Fibroblast of lung (primary cell): ENCODE data around the gene SEC31B. TPM values are rescaled to one million over a fixed set of nuclear protein-coding genes. Genes with fewer than 3 reads are reported as not detected.

ENCODE experiments used
- DNase-seq, 2 donors: peaks; one replicate each; pipeline versions ENCODE4 v3.0.0 to v3.0.0-alpha.2; 2010; ENCODE audit warnings: low read depth in 2 of 2
- H2AFZ ChIP-seq: 2 replicates; pipeline ENCODE4 v1.5.1; 2012; ENCODE audit warnings: low read length, control low read depth, inconsistent platforms
- H3K27ac ChIP-seq: 2 replicates; pipeline ENCODE4 v1.5.1; 2011; ENCODE audit warnings: low read length, control low read depth; ENCODE audit not compliant: insufficient read depth
- H3K27me3 ChIP-seq: 2 replicates; pipeline ENCODE4 v1.5.1; 2011; ENCODE audit warnings: mild to moderate bottlenecking, low read length; ENCODE audit not compliant: control insufficient read depth, insufficient read depth
- H3K36me3 ChIP-seq: 2 replicates; pipeline ENCODE4 v1.5.1; 2011; ENCODE audit warnings: low read length; ENCODE audit not compliant: control insufficient read depth, insufficient read depth
- H3K4me1 ChIP-seq: 2 replicates; pipeline ENCODE4 v1.5.1; 2011; ENCODE audit warnings: low read length; ENCODE audit not compliant: control insufficient read depth, insufficient read depth; ENCODE audit errors: extremely low read depth
- H3K4me2 ChIP-seq: 2 replicates; pipeline ENCODE4 v1.5.1; 2011; ENCODE audit warnings: low read length, control low read depth; ENCODE audit not compliant: insufficient read depth; ENCODE audit errors: extremely low read depth
- H3K4me3 ChIP-seq, 4 experiments: fragments of 200-600 bp in 1 of 4; sonication (generic) in 1 of 4; replicated peaks in 1 of 4; 2 replicates each; pipeline ENCODE4 v1.5.1; 2011 to 2016; ENCODE audit warnings: low read length in 4 of 4, low read depth in 3 of 4, mild to moderate bottlenecking in 3 of 4, control low read depth in 2 of 4, inconsistent platforms in 1 of 4, mixed read lengths in 1 of 4; ENCODE audit not compliant: insufficient read depth in 1 of 4; ENCODE audit errors: control extremely low read depth in 1 of 4
- H3K79me2 ChIP-seq: 2 replicates; pipeline ENCODE4 v1.5.1; 2012; ENCODE audit warnings: mild to moderate bottlenecking, low read length, inconsistent platforms; ENCODE audit not compliant: control insufficient read depth, insufficient read depth
- H3K9ac ChIP-seq: 2 replicates; pipeline ENCODE4 v1.5.1; 2011; ENCODE audit warnings: mild to moderate bottlenecking, low read length, control low read depth; ENCODE audit not compliant: insufficient read depth
- H3K9me3 ChIP-seq: 2 replicates; pipeline ENCODE4 v1.5.1; 2012; ENCODE audit warnings: low read depth, low read length; ENCODE audit not compliant: control insufficient read depth, insufficient read depth
- H4K20me1 ChIP-seq: 2 replicates; pipeline ENCODE4 v1.5.1; 2011; ENCODE audit warnings: low read length; ENCODE audit not compliant: control insufficient read depth, insufficient read depth; ENCODE audit errors: extremely low read depth
- EZH2 ChIP-seq: IDR thresholded peaks from 2 replicates; pipeline ENCODE4 v1.5.1; 2012; ENCODE audit warnings: low read length, control low read depth, mild to moderate bottlenecking; ENCODE audit errors: missing control alignments
- polyA plus RNA-seq, 2 donors: library from polyadenylated mRNA; depleted of rRNA in 1 of 2; stranded (reverse) in 1 of 2; unstranded in 1 of 2; fragments of >200 nt; gene quantifications; 2 replicates each; pipeline ENCODE4 v1.2.1, GENCODE V29; 2011 to 2012; ENCODE audit warnings: missing spikeins in 1 of 2
- total RNA-seq: library from RNA; depleted of rRNA; stranded (reverse); fragments of >200 nt; gene quantifications from 2 replicates; pipeline ENCODE4 v1.2.1, GENCODE V29; 2014
- TF ChIP-seq, protein P1 (sequence below), 2 donors: IDR thresholded peaks in 1 of 2; conservative IDR thresholded peaks in 1 of 2; 1 replicate in 1 of 2; 2 replicates in 1 of 2; pipeline ENCODE4 v1.5.1; 2011 to 2012; ENCODE audit warnings: low read length in 2 of 2, control low read depth in 1 of 2, inconsistent platforms in 1 of 2, low read depth in 1 of 2, mild to moderate bottlenecking in 1 of 2

Gene SEC31B
- total and polyA plus RNA-seq, 2 donors (not counting 1 experiment from before 2014, with no cell fraction given) = 2.7 to 3.0 TPM

DNA sequence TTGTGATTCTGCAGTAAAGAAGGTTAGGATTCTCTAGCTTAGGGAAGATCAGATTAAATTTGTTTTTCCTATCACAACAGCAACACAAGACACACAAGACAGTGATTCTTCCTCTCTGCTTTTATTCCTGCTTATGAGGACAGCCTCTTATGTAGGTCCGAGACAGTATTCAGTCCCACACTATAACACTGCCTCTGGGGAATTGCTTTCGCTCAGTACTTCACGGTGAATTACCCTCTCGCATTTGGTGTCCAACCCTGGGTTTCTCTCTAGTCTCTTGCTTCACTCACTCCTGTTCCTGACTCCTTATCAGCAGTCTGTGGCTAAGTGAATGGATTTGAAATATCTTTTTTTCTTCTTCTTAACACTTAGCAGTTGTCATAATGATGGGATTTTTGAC is 17.8 kb upstream of the SEC31B start:
- peaks cover 27% of the 10 kb centered on the region for H3K79me2 ChIP-seq
- H3K4me3 ChIP-seq = no peak overlapping the region
- TF ChIP-seq, protein P1, sequence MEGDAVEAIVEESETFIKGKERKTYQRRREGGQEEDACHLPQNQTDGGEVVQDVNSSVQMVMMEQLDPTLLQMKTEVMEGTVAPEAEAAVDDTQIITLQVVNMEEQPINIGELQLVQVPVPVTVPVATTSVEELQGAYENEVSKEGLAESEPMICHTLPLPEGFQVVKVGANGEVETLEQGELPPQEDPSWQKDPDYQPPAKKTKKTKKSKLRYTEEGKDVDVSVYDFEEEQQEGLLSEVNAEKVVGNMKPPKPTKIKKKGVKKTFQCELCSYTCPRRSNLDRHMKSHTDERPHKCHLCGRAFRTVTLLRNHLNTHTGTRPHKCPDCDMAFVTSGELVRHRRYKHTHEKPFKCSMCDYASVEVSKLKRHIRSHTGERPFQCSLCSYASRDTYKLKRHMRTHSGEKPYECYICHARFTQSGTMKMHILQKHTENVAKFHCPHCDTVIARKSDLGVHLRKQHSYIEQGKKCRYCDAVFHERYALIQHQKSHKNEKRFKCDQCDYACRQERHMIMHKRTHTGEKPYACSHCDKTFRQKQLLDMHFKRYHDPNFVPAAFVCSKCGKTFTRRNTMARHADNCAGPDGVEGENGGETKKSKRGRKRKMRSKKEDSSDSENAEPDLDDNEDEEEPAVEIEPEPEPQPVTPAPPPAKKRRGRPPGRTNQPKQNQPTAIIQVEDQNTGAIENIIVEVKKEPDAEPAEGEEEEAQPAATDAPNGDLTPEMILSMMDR (conservative IDR thresholded peaks at IDR 0.05 in 1 of 2, IDR thresholded peaks at IDR 0.05 in 1 of 2; ENCODE audit: low read depth in 1 of 2, low read length in 2 of 2) = no peak
- TF ChIP-seq EZH2 = no peak
- no peak overlapping the region for H2AFZ ChIP-seq
- DNase-seq = no peak
- H3K27me3 ChIP-seq = no peaks in the 10 kb centered on the region
- H3K36me3 ChIP-seq = peaks cover 10% of the 10 kb centered on the region
- no peak overlapping the region for H3K9ac ChIP-seq
- no peak overlapping the region for H3K27ac ChIP-seq
- H3K4me1 ChIP-seq = peaks cover 2% of the 10 kb centered on the region
- no peak overlapping the region for H3K4me2 ChIP-seq
- H3K9me3 ChIP-seq = no peaks in the 10 kb centered on the region
- H4K20me1 ChIP-seq = no peaks in the 10 kb centered on the region

DNA sequence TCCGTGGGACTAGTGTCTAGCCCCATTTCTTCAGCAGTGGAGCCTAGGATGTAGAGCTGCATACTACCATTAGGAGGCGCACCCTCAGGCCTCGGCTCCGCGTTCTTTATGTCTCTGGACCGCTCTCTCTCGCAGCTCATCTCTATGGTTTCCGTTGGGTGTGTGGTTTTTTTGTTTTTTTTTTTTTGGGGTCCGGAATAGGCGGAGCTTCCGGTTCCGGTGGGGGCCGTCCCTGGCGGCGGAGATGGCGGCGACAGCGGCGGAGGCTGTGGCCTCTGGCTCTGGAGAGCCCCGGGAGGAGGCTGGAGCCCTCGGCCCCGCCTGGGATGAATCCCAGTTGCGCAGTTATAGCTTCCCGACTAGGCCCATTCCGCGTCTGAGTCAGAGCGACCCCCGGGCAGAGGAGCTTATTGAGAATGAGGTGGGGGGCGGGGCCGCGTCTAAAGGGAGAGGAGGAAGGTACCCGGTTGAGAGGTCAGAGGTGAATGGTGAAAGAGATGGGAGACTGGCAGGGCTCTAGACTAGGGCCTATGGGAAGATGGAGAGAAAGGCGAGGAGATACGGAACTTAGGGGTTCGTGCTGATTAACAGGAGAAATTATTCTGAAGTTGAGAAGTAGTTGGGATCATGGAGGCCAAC is 16.2 kb upstream of the SEC31B start, which contains the start of gene HIF1AN:
Gene HIF1AN, plus strand, starts transcription at position 229 of the 639 bp plus-strand sequence. Its CDS starts 16 bp downstream, at position 245.
- H3K4me2 ChIP-seq = peak within 1 kb of the TSS; percentile 95

DNA sequence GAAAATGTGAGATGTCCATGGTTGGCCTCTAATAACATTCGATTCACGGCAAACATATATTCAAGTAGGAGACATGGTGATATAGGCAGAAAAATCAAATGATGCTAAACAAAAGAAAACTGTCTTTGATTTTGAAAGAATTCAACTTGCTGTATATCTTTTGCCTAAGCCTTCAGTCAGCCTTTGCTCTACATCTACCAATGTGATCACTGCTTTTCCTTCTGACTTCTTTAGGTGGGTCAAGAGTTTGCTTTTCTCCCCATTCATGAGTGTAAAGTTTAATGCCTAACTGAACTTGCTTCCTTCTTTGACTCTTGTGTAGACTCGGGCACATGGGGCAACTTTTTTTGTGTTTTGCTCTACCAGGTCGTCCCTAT is 15.7 kb upstream of the SEC31B start:
- Histone ChIP-seq H2AFZ (peak overlapping the region; percentile 96), H3K9ac (peak overlapping the region; percentile 32), H3K4me1 (peaks cover 2% of the 10 kb centered on the region), H3K27me3 (no peaks in the 10 kb centered on the region), H3K4me3 (peak overlapping the region; percentile 49 to 93 (median 60)), H4K20me1 (no peaks in the 10 kb centered on the region), H3K9me3 (no peaks in the 10 kb centered on the region), H3K27ac (no peak overlapping the region), H3K36me3 (peaks cover 5% of the 10 kb centered on the region), H3K79me2 (peaks cover 27% of the 10 kb centered on the region), H3K4me2 (peak overlapping the region; percentile 95)
- TF ChIP-seq, protein P1 (conservative IDR thresholded peaks at IDR 0.05 in 1 of 2, IDR thresholded peaks at IDR 0.05 in 1 of 2; ENCODE audit: low read depth in 1 of 2, low read length in 2 of 2) = no peak
- no peak for TF ChIP-seq EZH2
- DNase-seq = no peak

More for the DNA sequence above, 16.2 kb upstream of the SEC31B start, which contains the start of gene HIF1AN:
- peak within 1 kb of the TSS; percentile 24 for H3K27ac ChIP-seq
- peaks cover 8% of the 10 kb centered on the region for H3K36me3 ChIP-seq
- H4K20me1 ChIP-seq = no peaks in the 10 kb centered on the region
- no peaks in the 10 kb centered on the region for H3K27me3 ChIP-seq
- H2AFZ ChIP-seq = peak within 1 kb of the TSS; percentile 96
- peak within 1 kb of the TSS; percentile 32 for H3K9ac ChIP-seq
- peak; percentile 91 to 97 for DNase-seq
- peaks cover 2% of the 10 kb centered on the region for H3K4me1 ChIP-seq
- TF ChIP-seq, protein P1 (conservative IDR thresholded peaks at IDR 0.05 in 1 of 2, IDR thresholded peaks at IDR 0.05 in 1 of 2; ENCODE audit: low read depth in 1 of 2, low read length in 2 of 2) = peak; percentile 95 to 96
- TF ChIP-seq EZH2 = no peak
- no peaks in the 10 kb centered on the region for H3K9me3 ChIP-seq
- peaks cover 27% of the 10 kb centered on the region for H3K79me2 ChIP-seq
- H3K4me3 ChIP-seq = peak within 1 kb of the TSS; percentile 51 to 93 (median 60)
